NB4 (cell line): ENCODE measurements around the gene RNF214.
"Not testable (repeated sequence)": the region's sequence is repeated elsewhere in the genome, so short reads cannot be mapped to it uniquely, and the experiment has no call there.

Source experiments
- DNase-seq: peaks from one replicate; pipeline ENCODE4 v3.0.0; 2010; ENCODE audit warnings: low read depth
- H3K4me3 ChIP-seq: one replicate; pipeline ENCODE4 v1.5.1; 2011; ENCODE audit warnings: mild to moderate bottlenecking, low read depth, low read length, moderate library complexity
- CTCF ChIP-seq: IDR thresholded peaks from one replicate; pipeline ENCODE4 v1.5.1; 2012; ENCODE audit warnings: low read depth, low read length
- MYC ChIP-seq: IDR thresholded peaks from 2 replicates; pipeline ENCODE4 v1.6.1; 2011; ENCODE audit warnings: low read depth, low read length
- POLR2A ChIP-seq: IDR thresholded peaks from 2 replicates; pipeline ENCODE4 v1.6.1; 2011; ENCODE audit warnings: mild to moderate bottlenecking; ENCODE audit not compliant: insufficient read length; ENCODE audit errors: extremely low read depth
- TF ChIP-seq, protein P1 (sequence below): IDR thresholded peaks from 2 replicates; pipeline ENCODE4 v1.6.1; 2011; ENCODE audit warnings: low read depth, low read length

The RNF214 gene

GRCh38 chr11:117204283-117205080 is 28.0 kb upstream of the RNF214 start:
- no peak for DNase-seq
- H3K4me3 ChIP-seq = no peak overlapping the region
- TF ChIP-seq MYC = no peak
- TF ChIP-seq POLR2A = no peak
- TF ChIP-seq, protein P1, sequence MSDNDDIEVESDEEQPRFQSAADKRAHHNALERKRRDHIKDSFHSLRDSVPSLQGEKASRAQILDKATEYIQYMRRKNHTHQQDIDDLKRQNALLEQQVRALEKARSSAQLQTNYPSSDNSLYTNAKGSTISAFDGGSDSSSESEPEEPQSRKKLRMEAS = no peak
- no peak for TF ChIP-seq CTCF

DNA sequence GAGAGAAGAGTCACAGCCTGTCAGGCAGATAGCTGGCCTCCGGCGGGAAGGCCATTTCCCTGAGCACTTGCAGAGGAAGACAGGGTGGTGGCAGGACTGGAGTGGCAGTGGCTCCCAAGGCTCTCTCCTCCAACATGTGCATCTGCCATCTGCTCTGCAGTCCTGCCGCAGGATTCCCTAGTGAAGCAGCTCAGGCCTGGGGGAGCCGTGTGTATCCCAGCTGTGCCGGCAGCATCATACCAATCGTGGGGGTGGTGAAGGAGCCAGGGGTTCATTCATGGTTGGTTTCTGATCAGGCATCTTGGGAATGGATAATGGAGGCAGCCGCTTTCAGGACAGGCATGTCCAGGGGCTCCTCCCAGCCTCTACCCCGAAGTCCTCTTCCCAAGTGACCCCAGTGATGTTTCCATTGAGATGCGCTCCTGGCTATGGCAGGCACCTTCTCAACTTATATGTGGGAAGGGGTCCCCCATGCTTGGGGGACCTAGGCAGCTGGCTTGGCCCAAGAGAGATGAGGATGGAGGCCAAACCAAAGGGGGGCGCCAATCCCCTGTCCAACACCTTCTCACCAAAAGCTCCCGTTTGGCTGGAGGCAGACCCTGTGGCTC is 27.2 kb upstream of the RNF214 start:
- H3K4me3 ChIP-seq = no peak overlapping the region
- DNase-seq = no peak
- TF ChIP-seq CTCF (no peak), POLR2A (no peak), MYC (no peak)
- TF ChIP-seq, protein P1 = no peak

GRCh38 chr11:117206111-117206510 is 26.4 kb upstream of the RNF214 start:
- not testable (repeated sequence) for H3K4me3 ChIP-seq, DNase-seq

- not testable (repeated sequence) for DNase-seq, H3K4me3 ChIP-seq
These were observed 25.6 kb upstream of the RNF214 start for GRCh38 chr11:117206859-117207258.

- DNase-seq, H3K4me3 ChIP-seq: not testable (repeated sequence)
These were observed 25.0 kb upstream of the RNF214 start for GRCh38 chr11:117207481-117207880.

- not testable (repeated sequence) for DNase-seq, H3K4me3 ChIP-seq
These were observed 23.8 kb upstream of the RNF214 start for GRCh38 chr11:117208710-117209109.

DNA sequence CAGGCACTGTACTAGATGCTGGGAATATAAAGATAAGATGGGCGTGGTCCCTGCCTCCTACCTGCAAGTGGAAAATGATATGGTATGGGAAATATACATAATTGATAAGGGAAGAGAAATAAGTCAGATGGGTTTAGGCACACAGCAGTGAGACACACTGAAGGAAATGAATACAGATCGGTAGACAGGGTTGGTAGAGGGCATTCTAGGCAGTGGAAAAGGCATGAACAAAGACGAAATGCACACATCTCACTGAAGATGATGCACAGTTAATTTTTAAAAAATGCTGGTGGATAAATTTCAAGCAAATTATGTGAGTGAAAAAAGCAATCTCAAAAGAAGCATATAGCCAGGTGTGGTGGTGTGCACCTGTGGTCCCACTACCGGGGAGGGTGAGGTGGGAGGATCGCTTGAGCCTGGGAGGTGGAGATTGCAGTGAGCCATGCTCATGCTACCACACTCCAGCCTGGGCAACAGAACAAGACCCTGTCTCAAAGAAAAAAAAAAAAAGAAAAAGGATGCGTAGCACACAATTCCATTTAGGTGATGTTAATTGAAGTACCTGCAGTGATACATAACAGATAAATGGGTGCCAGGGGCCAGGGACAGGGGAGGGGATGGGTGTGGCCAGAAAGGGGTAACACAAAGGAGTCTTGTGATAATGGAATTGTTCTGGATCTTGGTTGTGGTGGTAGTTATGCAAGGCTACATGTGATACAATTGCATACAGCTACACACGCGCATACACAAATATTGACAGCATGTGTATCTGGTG is 22.9 kb upstream of the RNF214 start:
- not testable (repeated sequence) for H3K4me3 ChIP-seq, DNase-seq

- no peak for DNase-seq
- no peak for TF ChIP-seq MYC
- TF ChIP-seq POLR2A = no peak
- TF ChIP-seq, protein P1 = no peak
- no peak for TF ChIP-seq CTCF
- H3K4me3 ChIP-seq = no peak overlapping the region
These were observed 21.9 kb upstream of the RNF214 start for GRCh38 chr11:117210620-117211019.
